GM21529 (cell line): ENCODE results near the gene CAMK1.

Experiments used
- ATAC-seq: cut with Tn5 transposase; IDR thresholded peaks from one replicate; pipeline ENCODE4 v1.9.1; 2021; ENCODE audit not compliant: unreplicated experiment

CAMK1 gene

GRCh38 chr3:9713142-9713541, 56.6 kb downstream of the CAMK1 start:
- ATAC-seq = no peak

- no peak for ATAC-seq
These were observed 57.3 kb downstream of the CAMK1 start for GRCh38 chr3:9712415-9712814.

DNA sequence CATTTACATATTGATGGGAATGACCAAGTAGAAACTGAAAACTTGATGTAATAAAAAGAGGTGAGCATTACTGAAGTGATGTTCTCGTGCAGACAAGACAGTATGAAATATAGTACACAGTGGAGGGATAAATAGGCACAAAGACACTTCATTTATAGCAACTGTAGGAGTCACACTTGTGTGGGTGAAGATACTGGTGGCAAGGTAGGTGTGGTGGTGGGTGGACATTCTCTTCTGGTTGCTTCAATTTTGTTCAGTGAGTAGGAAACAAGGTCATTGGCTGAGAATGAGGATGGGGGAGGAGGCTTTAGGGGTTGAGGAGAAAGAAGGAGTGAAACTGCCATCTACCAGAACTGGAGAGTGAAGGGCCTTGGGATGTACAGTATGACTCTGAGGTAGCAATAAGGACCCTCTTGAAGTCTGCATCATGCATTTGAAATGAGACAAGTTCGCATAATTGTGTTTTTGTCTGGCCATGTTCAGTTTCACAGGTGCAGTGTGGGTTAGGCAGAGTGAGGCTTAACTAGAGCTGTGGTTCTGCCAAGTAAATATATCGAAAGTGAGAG, 59.5 kb downstream of the CAMK1 start:
- no peak for ATAC-seq
